NCI-H1930 (cell line): ENCODE measurements around the gene LMF1.
"Not testable (repeated sequence)": the region's sequence is repeated elsewhere in the genome, so short reads cannot be mapped to it uniquely, and the experiment has no call there.

ENCODE experiments used
- DNase-seq, 2 experiments: peaks; one replicate each; lab custom pipeline; 2025; lab: John Stamatoyannopoulos, UW

LMF1 gene

GRCh38 chr16:831571-832413 lies 139.0 kb downstream of the LMF1 start:
- no peak for DNase-seq

GRCh38 chr16:830871-831570 lies 139.8 kb downstream of the LMF1 start:
- no peak for DNase-seq

- no peak for DNase-seq
Observed at GRCh38 chr16:830107-830870, 140.5 kb downstream of the LMF1 start.

DNA sequence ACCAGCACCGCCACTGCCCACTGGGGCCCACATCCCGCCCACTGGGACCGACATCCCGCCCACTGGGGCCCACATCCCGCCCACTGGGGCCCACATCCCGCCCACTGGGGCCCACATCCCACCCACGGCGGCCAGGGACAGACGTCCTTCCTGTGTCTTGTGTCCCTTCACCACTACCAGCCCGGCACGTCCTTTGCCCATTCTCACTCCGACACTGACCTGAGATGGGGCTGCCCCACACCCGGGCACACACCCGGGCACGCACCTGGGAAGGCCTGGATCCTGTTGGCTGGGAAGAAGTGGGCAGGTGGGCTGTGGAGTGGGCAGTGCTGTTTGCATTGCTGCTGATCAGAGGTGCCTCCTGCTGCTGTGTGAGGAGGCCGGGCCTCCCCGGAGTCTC lies 141.9 kb downstream of the LMF1 start:
- no peak for DNase-seq

DNA sequence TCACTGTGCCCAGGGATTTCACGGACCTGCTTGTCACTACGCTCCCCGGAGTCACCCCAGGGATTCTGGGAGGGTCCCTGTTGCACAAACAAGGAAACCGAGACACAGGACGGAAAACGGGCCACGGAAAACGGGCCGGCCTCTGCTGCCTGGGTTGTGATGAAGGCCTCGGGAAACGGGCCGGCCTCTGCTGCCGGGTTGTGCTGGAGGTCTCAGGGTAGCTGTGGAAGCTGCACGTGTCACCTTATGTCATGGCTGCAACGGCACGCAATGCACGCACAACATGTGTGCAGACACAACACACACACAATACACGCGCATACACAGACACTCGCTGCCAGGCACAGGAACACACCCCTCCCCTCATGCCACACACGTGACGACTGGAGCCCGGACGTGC lies 143.3 kb downstream of the LMF1 start:
- DNase-seq = no peak

- DNase-seq = no peak
Observed at GRCh38 chr16:825341-826061, 145.3 kb downstream of the LMF1 start.

- no peak for DNase-seq
Observed at GRCh38 chr16:824601-825000, 146.2 kb downstream of the LMF1 start.

DNA sequence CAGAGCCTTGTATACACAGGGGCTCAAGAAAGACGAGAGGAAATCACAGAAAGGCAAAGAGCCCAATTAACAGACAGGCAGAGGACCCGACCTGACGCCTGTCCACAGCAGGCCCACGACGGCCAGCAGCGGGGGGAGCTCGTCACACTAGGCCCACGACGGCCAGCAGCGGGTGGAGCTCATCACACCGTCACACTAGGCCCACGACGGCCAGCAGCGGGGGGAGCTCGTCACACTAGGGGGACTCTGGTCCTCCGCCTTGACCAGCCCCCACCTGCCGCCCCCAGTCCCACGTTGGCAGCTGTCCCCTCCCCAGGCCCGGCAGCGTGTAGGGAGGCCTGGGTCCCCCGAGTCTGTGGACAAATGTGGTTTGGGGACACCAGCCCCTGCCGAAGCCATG lies 146.6 kb downstream of the LMF1 start:
- DNase-seq = no peak

- DNase-seq = no peak
Observed at GRCh38 chr16:822909-823297, 147.9 kb downstream of the LMF1 start.

DNA sequence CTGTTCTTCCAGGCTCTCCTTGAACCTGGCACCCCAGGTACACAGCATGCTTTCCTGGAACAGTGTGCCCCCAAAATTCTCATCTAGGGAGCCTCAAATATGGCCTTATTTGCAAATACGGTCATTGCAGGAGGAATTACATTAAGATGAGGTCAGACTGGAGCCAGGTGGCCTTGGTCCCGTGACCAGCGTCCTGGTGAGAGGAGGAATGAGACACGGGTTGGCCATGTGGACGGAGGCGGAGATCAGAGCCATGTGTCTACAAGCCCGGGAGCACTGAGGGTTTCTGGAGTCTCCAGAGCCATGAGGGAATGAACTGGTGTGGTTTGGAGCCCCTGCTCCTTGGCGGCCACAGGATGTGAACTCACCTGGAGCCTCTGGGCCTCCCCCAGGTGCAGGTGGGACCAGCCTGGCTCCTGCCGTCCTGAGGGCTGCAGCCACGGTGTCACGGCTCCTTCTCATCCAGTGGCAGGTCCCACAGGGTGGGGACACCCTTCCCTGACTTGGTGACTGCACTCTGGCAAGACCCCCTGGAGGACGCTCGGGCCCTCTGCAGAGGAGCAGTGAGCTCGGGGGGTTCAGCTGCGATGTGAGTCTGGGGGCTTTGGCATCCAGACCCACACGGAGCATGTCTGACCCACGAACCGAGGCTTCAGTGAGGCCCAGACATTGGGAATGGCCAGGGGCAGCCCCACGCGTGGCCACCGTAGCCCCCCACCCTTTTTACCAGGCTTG lies 148.4 kb downstream of the LMF1 start:
- DNase-seq = no peak

GRCh38 chr16:821751-822150 lies 149.0 kb downstream of the LMF1 start:
- no peak for DNase-seq

- DNase-seq = no peak
Observed at GRCh38 chr16:820748-821147, 150.0 kb downstream of the LMF1 start.

- DNase-seq = not testable (repeated sequence)
Observed at GRCh38 chr16:820044-820408, 150.8 kb downstream of the LMF1 start.

DNA sequence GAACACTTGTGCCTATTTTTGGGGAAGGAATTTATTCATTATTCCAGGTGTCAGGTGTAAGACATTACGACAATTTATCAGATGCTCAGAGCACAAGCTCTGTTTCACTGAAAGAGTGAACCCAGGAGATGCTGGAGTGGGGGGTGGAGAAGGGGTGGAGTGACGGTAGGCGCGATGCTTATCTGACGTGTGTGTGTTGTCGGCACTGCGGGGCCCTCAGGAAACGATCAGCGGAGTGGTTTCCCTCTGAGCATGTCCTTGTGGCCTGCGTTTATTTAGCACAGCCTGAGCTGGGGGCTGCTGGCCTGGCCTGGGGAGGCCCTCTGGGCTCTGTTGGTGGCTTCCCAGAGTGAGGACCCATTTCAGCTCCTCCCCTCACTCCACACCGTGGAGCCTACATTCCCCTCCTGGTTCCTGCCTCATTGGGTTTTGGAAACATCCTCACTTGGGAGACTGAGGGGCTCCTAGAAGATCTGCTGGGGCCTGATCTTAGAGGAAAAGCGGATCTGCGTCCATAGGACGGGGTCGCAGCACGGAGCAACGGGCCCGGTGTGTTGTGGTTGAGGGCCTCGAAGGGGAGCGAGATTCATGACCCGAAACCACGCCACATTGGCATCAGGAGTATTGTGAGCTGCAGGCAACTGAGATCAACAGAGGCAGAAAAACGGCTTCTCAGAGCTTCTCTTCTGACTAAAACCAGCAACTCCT lies 151.3 kb downstream of the LMF1 start:
- no peak for DNase-seq

GRCh38 chr16:818592-818991 lies 152.2 kb downstream of the LMF1 start:
- no peak for DNase-seq

GRCh38 chr16:818132-818531 lies 152.7 kb downstream of the LMF1 start:
- DNase-seq = no peak

DNA sequence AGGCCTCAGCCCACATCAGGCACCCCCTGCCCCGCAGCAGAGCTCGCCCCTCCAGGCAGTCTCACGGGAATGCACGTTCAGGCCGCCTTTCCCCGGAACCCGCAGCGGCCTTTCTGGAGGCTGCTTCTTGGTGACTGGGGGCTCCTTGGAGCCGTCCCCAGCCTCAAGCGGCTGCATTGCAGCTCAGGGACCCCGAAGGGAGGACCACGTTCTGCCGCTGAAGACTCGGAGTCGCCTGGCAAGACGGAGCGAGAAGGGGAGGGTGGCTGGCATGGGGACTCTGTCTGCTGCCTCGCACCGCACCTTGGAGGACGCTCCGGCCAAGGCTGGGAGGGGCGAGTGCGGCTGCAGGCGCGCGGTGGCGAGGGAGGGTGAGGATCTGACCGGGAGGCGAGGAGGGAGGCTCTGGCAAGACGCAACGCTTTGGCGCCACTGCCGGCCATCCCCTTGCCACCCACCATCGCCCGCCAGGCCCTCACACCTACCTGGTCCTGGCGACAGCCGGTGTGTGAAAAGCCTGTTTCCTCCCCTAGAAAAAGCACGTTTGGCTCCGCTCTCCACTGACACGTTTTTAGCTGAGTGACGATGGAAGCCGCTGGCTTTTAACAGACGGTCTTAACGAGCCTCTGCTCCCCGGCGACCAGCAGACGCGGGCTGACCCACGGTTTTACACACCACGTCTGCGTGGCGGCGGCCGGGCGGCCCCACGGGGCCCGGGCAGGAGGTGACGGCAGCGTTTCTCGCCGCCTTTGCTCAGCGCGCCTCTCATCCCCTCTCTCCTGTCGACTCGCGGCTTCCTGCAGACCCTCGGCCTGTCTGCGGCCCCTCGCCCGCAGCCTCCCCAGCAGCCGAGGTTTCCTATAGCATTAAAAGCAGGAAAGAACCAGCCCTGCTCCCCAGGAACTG lies 153.5 kb downstream of the LMF1 start:
- DNase-seq = peak in 1 of 2 experiments; percentile 60

DNA sequence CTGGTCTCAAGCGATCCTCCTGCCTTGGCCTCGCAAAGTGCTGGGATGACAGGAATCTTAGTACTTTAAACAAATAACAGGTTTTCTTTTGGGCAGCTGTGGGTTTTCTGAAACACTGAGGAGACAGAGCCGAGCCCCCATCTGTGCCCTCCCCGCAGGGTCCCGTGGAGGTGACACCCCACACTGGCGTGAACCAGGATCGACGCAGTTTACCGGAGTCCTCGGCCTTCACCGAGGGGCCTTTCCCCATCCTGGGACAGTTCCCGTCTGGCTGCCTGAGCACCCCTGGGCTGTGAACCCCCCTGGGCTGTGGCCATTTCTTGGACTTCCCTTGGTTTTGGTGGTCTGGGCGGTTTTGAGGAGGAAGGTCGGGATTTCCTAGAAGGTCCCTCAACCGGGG lies 154.9 kb downstream of the LMF1 start:
- no peak for DNase-seq

DNA sequence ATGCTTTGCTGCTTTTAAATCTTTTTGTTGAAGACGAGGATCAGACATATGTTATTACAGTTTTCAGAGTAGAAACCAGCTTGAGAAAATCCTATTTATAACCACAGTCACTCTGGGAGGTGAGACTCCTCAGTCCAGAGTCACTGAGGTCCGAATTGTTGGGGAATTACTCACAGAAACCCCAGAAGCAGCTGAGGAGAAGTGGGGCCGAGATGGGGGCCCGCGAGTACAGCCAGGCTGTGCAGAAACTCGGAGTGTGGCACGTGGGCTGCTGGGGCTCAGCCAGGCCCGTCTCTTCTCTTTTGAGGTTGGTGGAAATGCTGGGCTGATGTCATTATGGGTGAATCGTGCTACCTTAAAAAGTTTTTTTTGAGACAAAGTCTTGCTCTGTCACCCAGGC lies 155.8 kb downstream of the LMF1 start:
- no peak for DNase-seq

DNA sequence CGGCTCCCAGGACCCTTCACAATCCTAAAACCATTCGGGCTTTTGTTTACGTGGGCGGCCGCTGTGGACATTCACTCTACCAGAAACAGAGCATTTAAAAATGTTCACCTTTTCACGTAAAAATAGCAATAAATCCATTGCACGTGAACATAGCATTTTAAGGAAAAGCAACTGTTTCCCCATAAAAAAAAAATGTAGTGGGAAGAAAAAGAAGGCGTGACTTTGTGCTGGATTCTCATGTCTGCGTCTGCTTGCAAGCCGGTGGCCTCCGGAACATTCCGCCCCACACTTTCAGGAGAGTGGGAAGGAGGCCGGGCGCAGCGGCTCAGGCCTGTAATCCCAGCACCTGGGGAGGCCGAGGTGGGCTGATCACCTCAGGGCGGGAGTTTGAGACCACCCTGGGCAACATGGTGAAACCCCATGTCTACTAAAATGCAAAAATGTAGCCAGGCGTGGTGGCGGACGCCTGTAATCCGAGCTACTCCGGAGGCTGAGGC lies 156.8 kb downstream of the LMF1 start:
- no peak for DNase-seq
